Epithelial cell of esophagus (primary cell): ENCODE data around the gene QRFP.
A peak's percentile ranks its signal among the peaks of the same experiment; 100 is the strongest.
"Not testable (repeated sequence)": the region's sequence is repeated elsewhere in the genome, so short reads cannot be mapped to it uniquely, and the experiment has no call there.

Experiments
- DNase-seq: peaks from one replicate; pipeline ENCODE4 v3.0.0; 2010; ENCODE audit warnings: low read depth
- H3K4me3 ChIP-seq: 2 replicates; pipeline ENCODE4 v1.5.1; 2011; ENCODE audit warnings: mild to moderate bottlenecking, low read length, control low read depth
- CTCF ChIP-seq: IDR thresholded peaks from 2 replicates; pipeline ENCODE4 v1.5.1; 2011; ENCODE audit warnings: low read depth, mild to moderate bottlenecking, low read length, control low read depth, inconsistent platforms; ENCODE audit not compliant: insufficient read depth; ENCODE audit errors: missing control alignments

The QRFP gene

GRCh38 chr9:130911254-130912049, 14.8 kb upstream of the QRFP start:
- H3K4me3 ChIP-seq, result no peak overlapping the region
- no peak for TF ChIP-seq CTCF
- no peak for DNase-seq

GRCh38 chr9:130910670-130911069, 14.1 kb upstream of the QRFP start:
- H3K4me3 ChIP-seq, DNase-seq: not testable (repeated sequence)

GRCh38 chr9:130910041-130910440, 13.4 kb upstream of the QRFP start:
- not testable (repeated sequence) for DNase-seq, H3K4me3 ChIP-seq

DNA sequence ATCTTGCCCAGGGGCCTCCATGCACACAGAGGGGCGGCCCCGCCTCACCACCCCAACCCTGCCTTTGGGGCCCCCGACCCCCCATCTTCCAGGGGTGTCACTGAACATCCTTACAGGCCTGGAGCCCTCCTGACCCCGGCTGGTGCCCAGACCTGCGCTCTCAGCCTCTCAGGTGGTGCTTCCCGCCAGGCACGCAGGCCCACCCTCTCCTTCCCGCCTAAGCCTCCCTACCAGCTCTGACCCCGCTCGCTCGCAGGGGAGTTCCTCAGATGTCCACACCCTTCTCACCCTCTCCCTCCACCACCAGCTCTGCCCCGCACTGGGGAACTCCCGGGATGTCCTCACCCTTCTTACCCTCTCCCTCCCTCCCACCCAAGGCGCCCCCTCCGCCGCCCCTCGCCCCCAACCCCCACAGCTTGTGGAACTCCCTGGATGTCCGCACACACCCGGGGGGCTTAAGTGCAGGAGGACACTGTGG, 12.3 kb upstream of the QRFP start:
- H3K4me3 ChIP-seq, result no peak overlapping the region
- DNase-seq, result no peak
- TF ChIP-seq CTCF, result no peak

DNA sequence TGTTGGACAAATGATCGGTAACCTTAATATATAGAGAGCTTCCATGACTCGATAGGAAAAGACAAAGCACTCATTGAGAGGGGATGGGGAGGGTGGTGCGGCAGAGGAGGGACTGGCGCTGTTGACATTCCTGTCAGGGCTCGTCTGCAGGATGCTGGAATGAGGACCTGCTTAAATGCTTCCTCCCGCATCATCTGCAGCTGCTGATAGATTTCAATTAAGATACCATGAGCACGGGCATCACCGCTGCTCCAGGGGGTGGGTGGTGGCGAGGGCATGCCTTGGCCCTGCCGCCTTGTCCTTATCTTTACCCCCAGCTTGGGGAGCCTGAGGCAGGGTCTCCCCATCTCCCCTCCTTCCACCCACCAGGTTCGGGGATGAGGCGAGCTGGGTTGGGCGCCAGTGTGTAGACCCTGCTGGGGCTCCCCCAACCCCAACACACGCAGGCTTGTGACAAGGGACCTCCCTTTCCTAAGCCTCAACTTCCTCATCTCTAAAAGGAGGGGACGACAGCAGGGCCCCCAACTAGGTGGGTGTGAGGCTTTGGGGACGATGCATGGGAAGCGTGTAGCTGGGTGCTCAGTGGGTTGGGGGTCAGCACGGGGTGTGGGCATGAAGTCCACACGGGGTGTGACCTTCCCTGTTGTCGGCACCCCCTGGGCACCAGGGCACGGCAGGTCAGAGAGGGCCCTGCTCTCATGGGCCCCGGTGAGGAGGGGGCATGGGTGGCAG, 11.7 kb upstream of the QRFP start:
- DNase-seq, result peak; percentile 41
- no peak overlapping the region for H3K4me3 ChIP-seq
- TF ChIP-seq CTCF, result no peak

DNA sequence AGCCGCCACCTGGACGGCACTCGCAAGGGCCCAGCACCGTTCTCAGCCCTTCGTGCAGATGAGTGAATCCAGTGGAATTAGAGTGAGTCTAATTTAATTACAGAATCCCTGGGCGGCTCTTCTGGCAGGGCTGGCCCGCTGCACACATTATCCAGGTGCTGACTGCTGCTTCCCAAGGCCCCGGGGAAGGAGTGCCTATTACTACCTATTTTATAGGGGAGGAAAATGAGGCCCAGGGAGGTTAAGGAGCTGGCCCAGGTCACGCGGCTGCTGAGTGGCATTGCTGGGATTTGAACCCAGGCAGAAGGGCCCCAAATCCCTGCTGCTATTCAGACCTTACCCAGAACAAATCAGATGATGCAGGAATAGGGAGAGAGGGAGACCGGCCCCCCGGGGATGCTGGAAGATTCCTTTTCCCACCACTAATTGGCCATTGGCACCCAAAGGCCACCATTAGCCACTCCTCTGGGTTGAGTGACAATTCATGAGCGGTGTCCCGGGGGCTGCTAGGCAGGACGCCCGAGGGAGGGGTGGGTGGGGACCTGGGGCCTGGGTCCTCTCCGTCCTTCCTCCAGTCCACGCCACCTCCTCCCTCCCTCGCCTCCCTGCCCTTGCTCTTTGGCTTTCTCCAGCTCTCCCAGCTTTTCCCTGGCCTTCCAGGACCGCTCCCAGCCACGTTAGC, 10.3 kb upstream of the QRFP start:
- DNase-seq, result no peak

GRCh38 chr9:130905902-130906734, 9.5 kb upstream of the QRFP start:
- no peak for TF ChIP-seq CTCF
- no peak for DNase-seq
- no peak overlapping the region for H3K4me3 ChIP-seq

More for the DNA sequence above, 10.3 kb upstream of the QRFP start:
- no peak overlapping the region for H3K4me3 ChIP-seq
- no peak for TF ChIP-seq CTCF
